Activated T-helper 17 cell treated with anti-CD3 and anti-CD28 coated beads, Interleukin-2, amount 50 U/mL, for 72 hours (primary cell): Measurements from ENCODE around the gene TNFRSF6B. TPM values are rescaled to one million over a fixed set of nuclear protein-coding genes. Genes with fewer than 3 reads are reported as not detected.
A peak's percentile ranks its signal among the peaks of the same experiment; 100 is the strongest.

Experiments
- ATAC-seq: fragments of 150-1000 bp; cut with Tn5 transposase; replicated peaks from 2 replicates; pipeline ENCODE4 v1.10.0; 2021; ENCODE audit warnings: mild to moderate bottlenecking, moderate library complexity
- H3K27ac Mint-ChIP-seq: one replicate; pipeline ENCODE4 v1.8.0; 2022; ENCODE audit warnings: mixed read lengths
- H3K27me3 Mint-ChIP-seq: one replicate; pipeline ENCODE4 v1.8.0; 2022; ENCODE audit warnings: mixed read lengths
- H3K36me3 Mint-ChIP-seq: one replicate; pipeline ENCODE4 v1.8.0; 2022; ENCODE audit warnings: low read depth, mild to moderate bottlenecking, mixed read lengths
- H3K4me1 Mint-ChIP-seq: one replicate; pipeline ENCODE4 v1.8.0; 2022; ENCODE audit warnings: mixed read lengths
- H3K4me3 Mint-ChIP-seq: one replicate; pipeline ENCODE4 v1.8.0; 2022; ENCODE audit warnings: mild to moderate bottlenecking, mixed read lengths
- H3K9me3 Mint-ChIP-seq: one replicate; pipeline ENCODE4 v1.8.0; 2022; ENCODE audit warnings: mixed read lengths
- total RNA-seq, 2 donors: library from RNA; stranded (reverse); gene quantifications; one replicate each; pipeline ENCODE4 v1.2.3, GENCODE V29; 2022

TNFRSF6B gene
- total RNA-seq, 2 donors from 2014 or later = not detected

DNA sequence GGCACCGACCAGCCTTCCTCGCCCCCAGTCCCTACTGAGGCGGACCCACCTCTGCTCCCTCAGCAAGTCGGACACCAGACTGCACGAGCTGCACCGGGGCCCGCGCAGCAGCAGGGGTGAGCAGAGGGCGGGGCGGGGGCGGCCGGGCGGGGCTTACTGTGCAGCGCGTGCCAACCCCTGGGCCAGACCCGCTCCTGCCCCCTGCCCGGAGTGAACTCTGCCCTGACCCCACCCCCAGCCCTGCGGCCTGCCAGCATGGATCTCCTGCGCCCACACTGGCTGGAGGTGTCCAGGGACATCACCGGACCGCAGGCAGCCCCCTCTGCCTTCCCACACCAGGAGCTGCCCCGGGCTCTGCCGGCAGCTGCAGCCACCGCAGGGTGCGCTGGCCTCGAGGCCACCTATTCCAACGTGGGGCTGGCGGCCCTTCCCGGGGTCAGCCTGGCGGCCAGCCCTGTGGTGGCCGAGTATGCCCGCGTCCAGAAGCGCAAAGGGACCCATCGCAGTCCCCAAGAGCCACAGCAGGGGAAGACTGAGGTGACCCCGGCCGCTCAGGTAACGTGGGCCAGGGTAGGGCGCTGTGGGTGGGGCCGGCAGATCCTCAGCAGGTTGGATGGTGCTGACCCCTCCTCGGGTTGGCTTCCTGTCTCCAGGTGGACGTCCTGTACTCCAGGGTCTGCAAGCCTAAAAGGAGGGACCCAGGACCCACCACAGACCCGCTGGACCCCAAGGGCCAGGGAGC lies 41.7 kb downstream of the TNFRSF6B start:
- Mint-ChIP-seq H3K27ac (no peak overlapping the region), H3K36me3 (peaks cover 13% of the 10 kb centered on the region), H3K9me3 (no peaks in the 10 kb centered on the region), H3K27me3 (no peaks in the 10 kb centered on the region), H3K4me1 (peaks cover 13% of the 10 kb centered on the region), H3K4me3 (peak overlapping the region; percentile 37)
- no peak for ATAC-seq

DNA sequence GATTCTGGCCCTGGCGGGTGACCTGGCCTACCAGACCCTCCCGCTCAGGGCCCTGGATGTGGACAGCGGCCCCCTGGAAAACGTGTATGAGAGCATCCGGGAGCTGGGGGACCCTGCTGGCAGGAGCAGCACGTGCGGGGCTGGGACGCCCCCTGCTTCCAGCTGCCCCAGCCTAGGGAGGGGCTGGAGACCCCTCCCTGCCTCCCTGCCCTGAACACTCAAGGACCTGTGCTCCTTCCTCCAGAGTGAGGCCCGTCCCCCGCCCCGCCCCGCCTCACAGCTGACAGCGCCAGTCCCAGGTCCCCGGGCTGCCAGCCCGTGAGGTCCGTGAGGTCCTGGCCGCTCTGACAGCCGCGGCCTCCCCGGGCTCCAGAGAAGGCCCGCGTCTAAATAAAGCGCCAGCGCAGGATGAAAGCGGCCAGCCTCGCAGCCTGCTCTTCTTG lies 42.3 kb downstream of the TNFRSF6B start:
- peak; percentile 7 for ATAC-seq
- H3K27me3 Mint-ChIP-seq = no peaks in the 10 kb centered on the region
- H3K9me3 Mint-ChIP-seq = no peaks in the 10 kb centered on the region
- H3K4me3 Mint-ChIP-seq = peak overlapping the region; percentile 37
- H3K36me3 Mint-ChIP-seq = peaks cover 10% of the 10 kb centered on the region
- no peak overlapping the region for H3K27ac Mint-ChIP-seq
- peaks cover 10% of the 10 kb centered on the region for H3K4me1 Mint-ChIP-seq

DNA sequence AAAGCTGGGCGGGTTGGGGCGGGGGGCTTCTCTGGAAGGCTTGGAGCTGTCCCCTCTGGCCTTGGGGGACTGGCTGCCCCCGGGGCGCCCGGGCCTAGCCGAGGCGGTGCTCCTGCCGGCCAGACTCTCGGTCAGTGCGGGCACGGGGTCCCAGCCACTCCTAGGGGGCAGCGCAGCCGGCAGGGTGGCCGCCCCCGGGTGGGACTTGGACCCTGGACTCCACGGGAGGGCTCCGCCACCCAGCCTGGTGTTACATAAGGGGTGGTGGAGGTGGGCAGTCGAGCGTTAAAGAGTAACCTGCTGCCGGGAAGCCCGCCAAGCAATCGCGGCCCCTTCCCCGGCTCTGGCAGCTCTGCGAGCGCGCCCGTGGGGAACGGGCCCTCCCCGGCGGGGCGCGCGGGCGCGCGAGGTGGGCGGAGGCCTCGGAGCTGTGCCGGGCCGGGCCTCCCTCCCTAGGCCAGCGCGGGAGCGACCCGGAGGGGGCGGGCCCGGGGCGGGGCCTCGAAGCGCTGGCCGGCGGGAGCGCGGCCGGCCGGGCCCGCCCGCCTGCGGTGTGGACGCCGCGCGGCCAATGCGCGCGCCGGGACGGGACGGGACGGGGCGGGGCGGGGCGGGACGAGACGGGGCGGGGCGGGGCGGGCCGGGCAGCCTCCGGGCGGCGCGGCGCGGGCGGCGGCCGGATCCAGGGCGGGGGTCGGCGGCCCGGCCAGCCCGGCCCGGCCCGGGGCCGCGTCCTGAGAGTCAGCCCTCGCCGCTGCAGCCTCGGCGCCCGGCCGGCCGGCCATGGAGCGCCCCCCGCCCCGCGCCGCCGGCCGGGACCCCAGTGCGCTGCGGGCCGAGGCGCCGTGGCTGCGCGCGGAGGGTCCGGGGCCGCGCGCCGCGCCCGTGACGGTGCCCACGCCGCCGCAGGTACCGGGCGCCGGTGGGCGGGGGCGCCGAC lies 42.9 kb downstream of the TNFRSF6B start, which contains the start of gene SLC2A4RG:
Gene SLC2A4RG, plus strand, starts transcription at position 647 of the 940 bp plus-strand sequence. Its CDS starts 137 bp downstream, at position 784.
- peaks cover 6% of the 10 kb centered on the region for H3K36me3 Mint-ChIP-seq
- H3K27me3 Mint-ChIP-seq = no peaks in the 10 kb centered on the region
- H3K27ac Mint-ChIP-seq = no peak within 1 kb of the TSS
- H3K9me3 Mint-ChIP-seq = no peaks in the 10 kb centered on the region
- peaks cover 5% of the 10 kb centered on the region for H3K4me1 Mint-ChIP-seq
- ATAC-seq = peak; percentile 78
- peak within 1 kb of the TSS; percentile 37 for H3K4me3 Mint-ChIP-seq

DNA sequence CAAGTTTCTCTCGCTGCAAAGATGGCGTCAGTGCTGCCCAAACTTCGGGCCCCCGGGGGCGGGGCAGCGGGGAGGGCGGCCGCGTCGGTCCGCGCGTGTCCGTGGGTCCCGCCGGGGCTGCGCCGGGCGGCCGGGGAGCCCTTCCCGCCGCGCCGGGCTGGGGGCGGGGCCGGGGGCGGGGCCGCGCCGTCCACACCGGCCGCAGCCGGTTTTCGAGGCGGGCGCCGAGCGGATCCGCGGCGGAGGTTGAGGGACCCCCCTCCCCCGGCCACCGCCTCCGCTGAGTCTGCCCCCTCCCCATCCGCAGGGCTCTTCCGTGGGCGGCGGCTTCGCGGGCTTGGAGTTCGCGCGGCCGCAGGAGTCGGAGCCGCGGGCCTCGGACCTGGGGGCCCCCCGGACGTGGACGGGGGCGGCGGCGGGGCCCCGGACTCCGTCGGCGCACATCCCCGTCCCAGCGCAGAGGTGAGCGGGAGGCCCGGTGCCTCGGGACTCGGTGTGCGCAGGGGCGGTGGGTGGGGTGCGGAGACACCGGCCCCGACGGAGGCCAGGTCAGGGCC lies 43.7 kb downstream of the TNFRSF6B start:
- no peak overlapping the region for H3K27ac Mint-ChIP-seq
- peak; percentile 22 for ATAC-seq
- H3K4me3 Mint-ChIP-seq = no peak overlapping the region

DNA sequence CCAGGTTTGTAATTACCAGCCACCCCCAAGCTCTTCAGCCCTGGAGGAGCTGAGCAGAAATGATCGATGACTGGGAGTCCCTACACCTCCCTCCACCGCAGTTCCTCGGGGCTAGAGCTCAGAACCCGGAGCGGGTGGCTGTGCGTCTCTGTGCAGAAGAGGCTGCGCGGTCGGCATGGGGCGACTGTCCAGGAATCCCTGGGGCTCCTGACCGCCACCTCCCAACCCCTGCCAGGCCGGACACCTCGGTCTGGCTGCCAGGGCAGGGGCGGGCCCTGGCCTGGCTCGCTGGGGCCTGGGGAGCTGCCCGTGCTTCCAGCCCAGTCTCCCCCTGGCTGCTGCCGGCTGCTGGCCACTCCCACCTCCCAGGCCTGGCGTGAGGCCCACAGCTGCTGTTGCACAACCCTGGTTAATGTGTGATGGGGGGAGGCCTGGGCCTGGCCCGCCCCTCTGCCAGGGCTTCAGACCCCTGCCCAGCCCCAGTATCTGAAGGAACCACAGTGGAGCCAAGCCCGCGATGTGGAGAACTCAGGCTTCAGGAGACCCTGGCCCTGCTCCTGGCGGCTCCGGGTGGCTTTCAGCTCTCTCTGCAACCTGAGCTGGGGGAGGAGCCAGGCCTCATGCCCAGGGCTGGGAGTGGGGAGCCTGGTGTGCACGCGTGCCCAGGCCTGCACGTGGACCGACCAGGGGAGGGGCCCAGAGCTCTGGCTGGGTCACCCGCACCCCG lies 44.3 kb downstream of the TNFRSF6B start:
- Mint-ChIP-seq H3K27ac (no peak overlapping the region), H3K36me3 (peaks cover 5% of the 10 kb centered on the region), H3K4me1 (peaks cover 5% of the 10 kb centered on the region), H3K9me3 (no peaks in the 10 kb centered on the region), H3K4me3 (peak overlapping the region; percentile 34), H3K27me3 (no peaks in the 10 kb centered on the region)
- ATAC-seq = peak; percentile 1

More for the DNA sequence above, 43.7 kb downstream of the TNFRSF6B start:
- peaks cover 5% of the 10 kb centered on the region for H3K4me1 Mint-ChIP-seq
- H3K27me3 Mint-ChIP-seq = no peaks in the 10 kb centered on the region
- peaks cover 6% of the 10 kb centered on the region for H3K36me3 Mint-ChIP-seq
- no peaks in the 10 kb centered on the region for H3K9me3 Mint-ChIP-seq

DNA sequence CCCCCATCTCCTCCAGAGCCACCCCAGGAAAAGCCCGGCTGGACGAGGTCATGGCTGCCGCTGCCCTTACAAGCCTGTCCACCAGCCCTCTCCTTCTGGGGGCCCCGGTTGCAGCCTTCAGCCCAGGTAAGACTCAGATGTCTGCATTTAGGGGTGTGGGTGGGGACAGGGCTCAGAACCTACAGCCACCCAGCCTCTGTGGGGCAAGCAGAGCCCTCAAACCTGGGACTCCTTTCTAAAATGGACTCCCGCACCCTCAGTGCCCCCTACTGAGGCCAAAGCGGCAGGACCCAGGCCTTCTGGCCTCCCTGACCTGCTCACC lies 44.9 kb downstream of the TNFRSF6B start:
- H3K9me3 Mint-ChIP-seq = no peaks in the 10 kb centered on the region
- no peak overlapping the region for H3K27ac Mint-ChIP-seq
- peak overlapping the region; percentile 34 for H3K4me3 Mint-ChIP-seq
- no peaks in the 10 kb centered on the region for H3K36me3 Mint-ChIP-seq
- H3K4me1 Mint-ChIP-seq = no peaks in the 10 kb centered on the region
- no peaks in the 10 kb centered on the region for H3K27me3 Mint-ChIP-seq
- no peak for ATAC-seq

DNA sequence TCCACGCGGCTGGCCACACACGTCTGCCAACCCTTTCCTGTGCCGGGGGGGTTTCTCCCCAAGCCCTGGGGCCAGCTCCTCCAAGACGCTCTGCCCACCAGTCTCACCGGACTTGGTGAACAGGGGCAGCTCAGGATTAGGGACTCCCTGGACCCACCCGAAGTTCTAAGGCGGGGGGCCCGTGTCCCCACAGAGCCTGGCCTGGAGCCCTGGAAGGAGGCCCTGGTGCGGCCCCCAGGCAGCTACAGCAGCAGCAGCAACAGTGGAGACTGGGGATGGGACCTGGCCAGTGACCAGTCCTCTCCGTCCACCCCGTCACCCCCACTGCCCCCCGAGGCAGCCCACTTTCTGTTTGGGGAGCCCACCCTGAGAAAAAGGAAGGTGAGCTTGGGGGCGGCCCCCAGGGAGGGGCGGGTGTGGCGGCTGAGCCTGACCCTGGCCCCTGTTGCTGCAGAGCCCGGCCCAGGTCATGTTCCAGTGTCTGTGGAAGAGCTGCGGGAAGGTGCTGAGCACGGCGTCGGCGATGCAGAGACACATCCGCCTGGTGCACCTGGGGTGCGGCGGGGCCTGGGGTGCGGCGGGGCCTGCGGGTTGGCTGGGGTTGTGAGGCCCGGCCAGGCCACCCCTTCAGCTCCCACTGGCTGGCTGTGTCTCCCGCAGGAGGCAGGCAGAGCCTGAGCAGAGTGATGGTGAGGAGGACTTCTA lies 45.4 kb downstream of the TNFRSF6B start:
- Mint-ChIP-seq H3K4me1 (no peaks in the 10 kb centered on the region), H3K36me3 (no peaks in the 10 kb centered on the region), H3K9me3 (no peaks in the 10 kb centered on the region), H3K4me3 (peak overlapping the region; percentile 34), H3K27me3 (no peaks in the 10 kb centered on the region), H3K27ac (no peak overlapping the region)
- no peak for ATAC-seq

DNA sequence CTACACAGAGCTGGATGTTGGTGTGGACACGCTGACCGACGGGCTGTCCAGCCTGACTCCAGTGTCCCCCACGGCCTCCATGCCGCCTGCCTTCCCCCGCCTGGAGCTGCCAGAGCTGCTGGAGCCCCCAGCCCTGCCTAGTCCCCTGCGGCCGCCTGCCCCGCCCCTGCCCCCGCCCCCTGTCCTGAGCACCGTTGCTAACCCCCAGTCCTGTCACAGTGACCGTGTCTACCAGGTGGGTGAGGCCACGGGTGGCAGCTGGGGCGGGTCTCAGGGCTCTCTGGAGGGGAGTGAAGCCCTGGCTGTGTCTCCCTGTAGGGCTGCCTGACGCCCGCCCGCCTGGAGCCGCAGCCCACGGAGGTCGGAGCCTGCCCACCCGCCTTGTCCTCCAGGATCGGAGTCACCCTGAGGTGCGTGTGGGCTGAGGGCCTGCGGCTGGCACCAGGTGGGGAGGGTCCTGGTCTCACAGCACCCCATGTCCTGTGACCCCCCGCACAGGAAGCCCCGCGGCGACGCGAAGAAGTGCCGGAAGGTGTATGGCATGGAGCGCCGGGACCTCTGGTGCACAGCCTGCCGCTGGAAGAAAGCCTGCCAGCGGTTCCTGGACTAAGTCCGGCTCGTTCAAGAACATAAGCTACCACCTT lies 46.1 kb downstream of the TNFRSF6B start:
- Mint-ChIP-seq H3K27me3 (no peaks in the 10 kb centered on the region), H3K27ac (no peak overlapping the region), H3K36me3 (no peaks in the 10 kb centered on the region), H3K9me3 (no peaks in the 10 kb centered on the region), H3K4me3 (no peak overlapping the region), H3K4me1 (no peaks in the 10 kb centered on the region)
- ATAC-seq = no peak

DNA sequence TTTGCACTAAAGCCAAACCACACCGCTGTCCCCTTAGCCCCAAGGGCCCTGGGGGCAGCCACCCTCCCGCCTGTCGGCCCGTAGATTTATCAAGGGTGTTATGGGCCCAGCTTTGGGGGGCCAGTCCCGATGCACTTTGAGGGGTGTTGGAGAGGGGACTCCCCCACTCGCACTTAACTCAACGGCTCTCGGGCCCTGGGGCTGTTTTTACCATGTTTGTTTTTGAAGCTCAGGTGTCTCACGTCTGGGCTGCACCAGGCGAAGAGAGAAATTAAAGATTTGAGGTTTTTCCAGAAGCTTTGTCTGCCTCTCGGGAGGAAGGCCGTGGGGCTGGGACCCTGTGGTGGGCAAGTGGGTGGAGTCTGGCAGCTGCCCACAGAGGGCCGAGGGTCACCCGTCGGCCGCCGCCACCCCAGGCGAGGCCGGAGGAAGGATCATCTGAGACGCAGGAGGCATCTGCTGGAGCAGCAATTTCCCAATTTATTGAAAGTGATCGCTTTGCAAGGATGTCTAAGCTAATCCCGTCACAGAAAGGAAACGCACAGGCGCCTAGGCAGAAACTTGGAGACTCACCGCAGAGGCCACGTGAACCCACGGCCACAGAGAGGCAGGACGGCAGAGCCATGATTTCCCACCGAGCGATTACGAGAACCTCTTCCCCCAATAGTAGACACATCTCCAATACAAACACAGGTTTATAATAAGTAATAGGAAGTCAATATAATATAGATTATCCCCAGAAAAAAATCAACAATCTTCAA lies 46.9 kb downstream of the TNFRSF6B start:
- Mint-ChIP-seq H3K27me3 (no peaks in the 10 kb centered on the region), H3K27ac (no peak overlapping the region), H3K36me3 (no peaks in the 10 kb centered on the region), H3K9me3 (no peaks in the 10 kb centered on the region), H3K4me3 (no peak overlapping the region), H3K4me1 (no peaks in the 10 kb centered on the region)
- ATAC-seq = no peak

DNA sequence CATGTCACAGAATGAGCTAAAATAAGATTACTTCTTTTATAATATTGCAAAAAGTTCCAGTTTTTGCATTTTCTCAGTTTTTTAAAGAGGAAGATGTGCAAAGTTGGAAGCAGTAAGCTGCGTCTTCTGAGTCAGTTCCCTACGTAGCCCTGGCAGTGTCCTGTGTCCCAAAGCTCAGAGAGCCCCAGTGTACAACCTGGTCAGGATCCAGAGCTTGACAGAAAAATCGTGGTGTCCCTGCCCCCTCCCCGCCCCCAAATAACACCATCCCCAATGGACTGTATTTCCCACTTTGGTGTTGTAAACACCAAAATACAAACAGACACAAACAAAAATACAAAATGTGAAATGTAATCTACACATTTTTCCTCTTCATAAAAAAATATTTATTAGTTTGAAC lies 47.7 kb downstream of the TNFRSF6B start:
- no peak for ATAC-seq
- Mint-ChIP-seq H3K4me3 (no peak overlapping the region), H3K4me1 (no peaks in the 10 kb centered on the region), H3K27me3 (no peaks in the 10 kb centered on the region), H3K9me3 (no peaks in the 10 kb centered on the region), H3K27ac (no peak overlapping the region), H3K36me3 (no peaks in the 10 kb centered on the region)

DNA sequence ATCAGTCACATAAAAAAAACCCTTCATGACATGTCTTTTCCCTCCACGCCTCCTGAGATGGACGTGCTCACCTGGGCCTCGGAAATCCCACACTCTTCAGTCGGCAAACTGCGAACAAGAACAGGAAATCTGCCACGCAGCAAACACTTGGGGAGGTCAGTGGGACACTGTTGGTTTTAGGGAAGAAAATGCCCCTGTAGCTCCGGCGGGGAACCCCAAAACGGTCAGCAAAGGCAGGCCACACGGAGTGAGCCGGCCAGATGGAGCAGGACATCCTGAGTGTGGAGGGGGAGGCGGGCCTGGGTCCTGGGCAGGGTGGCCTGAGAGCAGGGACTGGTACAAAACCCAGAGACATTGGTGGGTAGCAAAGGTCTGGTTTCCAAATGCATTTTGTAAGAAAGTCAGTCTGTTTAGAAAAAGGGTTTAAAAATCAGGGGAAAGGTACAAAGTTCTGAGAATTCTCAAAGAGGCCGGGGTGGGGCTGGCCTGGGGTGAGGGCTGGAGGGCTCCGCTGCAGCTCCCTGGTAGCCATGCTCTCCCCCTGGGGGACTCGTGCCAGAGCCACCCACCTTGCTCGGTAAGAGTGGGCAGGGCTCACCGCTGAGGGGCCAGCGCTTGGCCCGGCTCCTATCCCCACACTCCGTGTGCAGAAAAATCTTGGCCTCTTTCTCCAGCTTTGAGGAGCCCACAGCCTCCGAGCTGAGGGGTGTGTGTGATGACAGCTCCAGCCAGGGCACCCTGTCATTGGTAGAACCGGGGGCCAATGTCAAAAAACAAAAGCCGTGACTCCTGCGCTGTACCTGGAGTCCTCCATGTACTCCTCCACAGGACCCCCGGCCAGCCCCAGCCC lies 48.3 kb downstream of the TNFRSF6B start:
- Mint-ChIP-seq H3K9me3 (no peaks in the 10 kb centered on the region), H3K27ac (no peak overlapping the region), H3K27me3 (no peaks in the 10 kb centered on the region), H3K4me1 (no peaks in the 10 kb centered on the region), H3K4me3 (no peak overlapping the region), H3K36me3 (no peaks in the 10 kb centered on the region)
- no peak for ATAC-seq

DNA sequence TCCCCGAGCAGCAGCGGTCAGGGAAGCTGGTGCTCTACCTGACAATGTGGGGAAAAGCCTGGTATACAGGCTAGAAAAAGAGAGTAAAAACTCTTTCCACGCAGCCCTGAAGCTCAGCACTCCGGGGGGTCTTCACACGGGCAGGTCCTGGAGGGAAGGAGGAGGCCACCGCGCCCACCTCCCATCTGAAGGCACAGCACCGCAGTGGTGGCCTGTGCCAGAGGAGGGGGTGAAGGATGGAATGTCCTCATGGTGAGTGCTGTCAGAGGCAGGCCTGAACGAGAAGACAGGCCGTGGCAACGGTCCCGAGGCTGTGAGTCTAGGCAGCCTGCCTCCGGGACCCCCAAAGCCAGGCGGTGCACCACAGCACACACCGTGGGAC lies 49.0 kb downstream of the TNFRSF6B start:
- H3K9me3 Mint-ChIP-seq = no peaks in the 10 kb centered on the region

More for the DNA sequence above, 49.0 kb downstream of the TNFRSF6B start:
- no peak overlapping the region for H3K27ac Mint-ChIP-seq
- no peaks in the 10 kb centered on the region for H3K4me1 Mint-ChIP-seq
- H3K4me3 Mint-ChIP-seq = no peak overlapping the region
- no peaks in the 10 kb centered on the region for H3K27me3 Mint-ChIP-seq
- no peaks in the 10 kb centered on the region for H3K36me3 Mint-ChIP-seq
- ATAC-seq = no peak
